ENCODE results near the gene KCTD20.
"Not testable (repeated sequence)": the region's sequence is repeated elsewhere in the genome, so short reads cannot be mapped to it uniquely, and the experiment has no call there.

The KCTD20 gene

DNA sequence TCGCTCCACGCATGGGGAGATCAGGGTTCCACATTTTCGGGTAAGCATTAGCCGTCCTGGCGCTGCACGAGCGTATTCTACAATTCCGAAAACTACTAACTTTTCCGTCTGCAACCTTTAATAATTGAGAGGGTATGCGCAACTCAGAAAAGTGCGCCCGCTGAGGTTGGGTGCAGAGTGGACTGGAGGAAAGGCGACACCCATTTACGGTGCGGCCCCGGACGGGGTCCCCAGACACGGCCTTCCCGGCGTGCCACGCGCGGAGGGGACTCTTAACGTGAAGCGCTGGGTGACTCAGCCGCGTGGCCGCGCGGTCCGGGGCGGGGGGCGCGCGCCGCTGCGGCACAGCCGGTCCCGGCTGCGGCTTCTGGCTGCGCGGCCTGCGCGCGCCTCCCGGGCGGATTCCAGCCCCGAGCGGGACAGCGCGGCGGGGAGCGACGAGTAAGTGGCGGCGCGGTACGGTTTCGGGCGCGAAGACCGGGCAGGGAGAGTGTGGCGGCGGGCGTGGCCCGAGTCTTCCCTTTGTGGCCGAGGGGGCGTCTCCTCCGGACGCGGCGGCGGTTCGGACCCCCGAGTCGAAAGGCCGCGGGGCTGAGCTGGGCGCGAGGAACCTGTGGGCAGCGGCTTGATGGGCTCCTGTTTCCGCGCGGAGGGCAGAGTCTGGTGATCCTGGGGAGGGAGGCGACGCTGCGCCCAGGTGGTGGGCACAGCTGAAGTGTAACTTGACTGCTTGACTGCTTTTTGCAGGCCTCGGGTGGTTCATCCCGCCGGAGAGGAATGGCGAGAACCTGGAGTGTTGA, at the start of gene KCTD20, which contains the start of gene PXT1:
Gene KCTD20, plus strand, starts transcription at position 330 of the 800 bp plus-strand sequence. CDS start 27,098 bp downstream, outside the sequence.
Gene PXT1, minus strand, starts transcription at position 184 of the 800 bp plus-strand sequence. CDS start 16,772 bp downstream, outside the sequence.
- peak; percentile 90 for DNase-seq

DNA sequence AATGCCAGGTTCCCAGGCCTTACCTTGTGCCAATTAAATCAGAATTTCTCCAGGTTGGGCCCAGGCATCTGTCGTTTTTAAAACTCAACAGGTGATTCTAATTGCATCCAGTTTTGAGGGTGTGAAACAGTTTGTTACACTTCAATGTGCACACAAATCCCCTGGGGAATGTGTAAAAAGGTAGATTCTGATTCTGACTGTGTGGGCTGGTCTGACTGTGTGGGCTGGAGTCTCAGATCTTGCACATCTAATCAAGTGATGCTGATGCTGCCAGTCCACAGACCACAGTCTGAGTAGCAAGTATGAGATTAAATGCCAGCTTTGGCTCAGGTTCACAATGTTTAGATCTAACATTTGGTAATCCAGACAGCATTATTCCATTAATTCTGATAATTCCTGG, 42.8 kb upstream of the KCTD20 start:
- no peak for DNase-seq

DNA sequence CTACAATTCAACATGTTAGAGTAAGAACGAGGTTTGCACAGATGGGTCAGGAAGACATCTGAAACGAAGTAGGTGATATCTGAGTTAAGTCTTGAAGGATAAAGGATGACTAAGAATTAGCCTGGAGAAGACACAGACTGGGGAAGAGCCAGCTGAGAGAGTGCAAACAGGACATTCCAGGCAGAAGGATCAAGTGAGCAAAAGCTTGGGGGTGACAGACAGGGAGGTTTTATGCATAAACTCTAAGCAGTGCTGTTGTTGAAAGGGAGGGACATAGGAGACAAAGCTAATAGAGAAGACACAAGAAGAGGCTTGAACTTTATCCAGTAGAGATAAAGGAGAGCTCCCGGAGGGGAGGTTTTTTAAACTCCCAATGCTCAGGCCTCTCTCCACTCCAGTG, 40.3 kb upstream of the KCTD20 start:
- no peak for DNase-seq

DNA sequence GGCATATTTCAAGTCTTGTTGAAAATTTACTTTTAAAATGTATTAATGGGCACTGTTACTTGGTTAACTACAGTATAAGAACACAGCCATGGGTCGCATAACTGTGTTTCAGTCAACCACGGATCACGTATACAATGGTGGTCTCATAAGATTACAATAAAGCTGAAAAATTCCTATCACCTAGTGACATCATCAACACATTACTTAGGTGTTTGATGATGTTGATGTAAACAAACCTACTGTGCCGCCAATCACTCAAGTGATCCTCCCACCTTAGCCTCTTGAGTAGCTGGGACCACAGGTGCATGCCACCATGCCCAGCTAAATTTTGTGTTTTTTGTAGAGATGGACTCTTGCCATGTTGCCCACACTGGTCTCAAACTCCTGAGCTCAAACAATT, 38.6 kb upstream of the KCTD20 start:
- no peak for DNase-seq

DNA sequence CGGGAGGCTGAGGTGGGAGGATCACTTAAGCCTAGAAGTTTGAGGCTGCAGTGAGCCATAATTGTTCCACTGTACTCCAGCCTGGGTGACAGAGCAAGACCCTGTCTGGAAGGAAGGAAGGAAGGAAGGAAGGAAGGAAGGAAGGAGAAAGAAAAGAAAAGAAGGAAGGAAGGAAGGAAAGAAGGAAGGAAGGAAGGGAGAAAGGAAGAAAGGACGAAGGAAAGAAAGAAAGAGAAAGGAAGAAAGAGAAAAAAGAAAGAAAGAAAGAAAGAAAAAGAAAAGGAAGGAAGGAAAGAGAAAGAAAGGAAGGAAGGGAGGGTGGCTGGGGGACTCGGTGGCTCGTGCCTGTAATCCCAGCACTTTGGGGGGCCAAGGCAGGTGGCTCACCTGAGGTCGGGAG, 33.1 kb upstream of the KCTD20 start:
- not testable (repeated sequence) for DNase-seq

DNA sequence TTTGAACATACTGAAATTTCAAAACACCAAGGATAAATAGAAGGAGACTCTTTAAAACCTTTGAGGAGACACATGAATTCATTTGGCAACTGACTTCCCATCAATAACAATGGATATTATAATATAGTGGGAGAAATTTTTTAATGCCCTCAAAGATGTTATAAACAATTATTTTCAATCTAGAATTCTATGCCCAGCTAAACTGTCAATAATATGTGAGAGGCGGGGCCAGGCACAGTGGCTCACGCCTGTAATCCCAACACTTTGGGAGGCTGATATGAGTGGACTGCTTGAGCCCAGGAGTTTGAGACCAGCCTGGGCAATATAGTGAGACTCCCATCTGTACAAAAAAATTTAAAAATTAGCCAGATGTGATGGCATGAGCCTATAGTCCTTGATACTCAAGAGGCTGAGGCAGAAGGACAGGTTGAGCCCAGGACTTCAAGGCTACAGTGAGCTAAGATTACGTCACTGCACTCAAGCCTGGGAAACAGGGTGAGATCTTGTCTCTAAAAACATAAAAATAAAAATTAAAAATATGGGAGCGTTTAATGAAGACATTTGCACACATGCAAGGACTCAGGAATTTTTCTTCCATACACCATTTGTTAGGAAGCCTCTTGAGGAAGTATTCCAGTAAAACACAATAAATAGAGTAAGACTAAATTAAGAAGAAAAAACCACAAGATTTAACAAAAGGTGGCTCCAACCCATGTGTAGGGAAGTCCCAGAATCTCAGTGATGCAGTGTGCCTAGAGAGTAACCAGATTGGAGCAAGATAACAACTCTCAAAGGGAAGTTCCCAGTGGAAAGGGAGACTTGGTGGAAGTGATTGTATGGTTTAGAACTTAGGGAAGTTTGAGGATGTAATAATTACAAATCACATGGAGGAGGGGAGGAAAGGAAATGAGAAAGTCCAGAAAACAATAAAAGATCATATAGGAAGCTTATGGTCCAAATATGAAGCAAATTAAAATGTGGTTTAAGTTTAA, 29.0 kb upstream of the KCTD20 start:
- DNase-seq: no peak

DNA sequence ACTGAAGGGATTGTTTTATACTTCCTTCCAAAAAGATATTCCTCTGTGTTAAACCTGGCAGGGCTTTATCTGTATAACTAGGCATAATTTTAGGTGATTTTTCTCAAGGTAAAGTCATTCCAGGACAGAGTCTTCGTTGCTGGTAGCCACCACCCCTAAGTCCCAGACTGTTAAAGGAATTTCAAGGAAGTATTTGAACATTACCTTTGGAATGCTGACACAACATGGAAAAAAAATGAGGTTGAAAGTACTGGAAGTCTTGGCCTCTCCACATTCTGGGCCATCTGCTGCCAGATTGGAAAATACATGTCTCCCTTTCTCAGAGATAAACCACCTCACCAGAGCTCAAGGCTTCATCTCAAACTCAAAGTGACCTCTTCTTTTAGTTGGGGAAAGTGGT, 28.3 kb upstream of the KCTD20 start:
- DNase-seq: no peak

DNA sequence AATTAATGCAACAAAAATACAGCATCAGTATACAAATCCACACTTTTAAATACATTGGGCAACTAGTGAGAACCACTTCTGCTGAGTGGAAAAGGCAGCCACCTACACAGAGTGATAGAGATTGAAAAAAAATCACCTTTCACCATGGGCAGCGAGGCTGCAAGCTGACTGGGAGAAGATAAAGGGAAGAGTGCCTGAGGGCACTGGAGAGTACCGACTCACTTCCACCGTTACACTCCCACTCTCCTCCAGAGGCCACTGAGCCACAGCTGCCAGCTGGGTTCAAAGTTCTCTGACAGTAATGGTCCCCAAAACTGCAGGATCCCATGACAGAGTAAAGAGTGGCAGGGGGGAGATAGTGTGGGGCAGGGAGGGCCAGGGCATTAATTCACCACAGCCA, 24.2 kb upstream of the KCTD20 start:
- DNase-seq: peak; percentile 40

DNA sequence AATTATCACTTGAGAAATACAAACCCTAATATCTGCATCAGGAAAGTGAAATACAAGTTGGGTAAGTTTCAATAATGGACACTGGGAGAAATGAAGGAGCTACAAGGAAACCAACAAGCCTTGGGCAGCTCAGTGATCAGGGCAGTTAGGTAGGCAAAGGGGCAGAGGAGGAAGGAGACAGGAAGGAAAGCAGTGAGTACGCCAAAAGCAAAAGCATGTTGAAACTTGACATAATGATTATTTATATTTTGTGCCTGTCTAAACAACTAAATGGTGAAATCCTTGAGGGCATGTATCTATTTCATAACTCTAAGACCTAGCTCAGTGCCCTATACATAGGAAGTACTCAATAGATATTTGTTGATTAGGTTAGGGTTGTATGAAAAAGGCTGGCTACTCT, 23.5 kb upstream of the KCTD20 start:
- no peak for DNase-seq

DNA sequence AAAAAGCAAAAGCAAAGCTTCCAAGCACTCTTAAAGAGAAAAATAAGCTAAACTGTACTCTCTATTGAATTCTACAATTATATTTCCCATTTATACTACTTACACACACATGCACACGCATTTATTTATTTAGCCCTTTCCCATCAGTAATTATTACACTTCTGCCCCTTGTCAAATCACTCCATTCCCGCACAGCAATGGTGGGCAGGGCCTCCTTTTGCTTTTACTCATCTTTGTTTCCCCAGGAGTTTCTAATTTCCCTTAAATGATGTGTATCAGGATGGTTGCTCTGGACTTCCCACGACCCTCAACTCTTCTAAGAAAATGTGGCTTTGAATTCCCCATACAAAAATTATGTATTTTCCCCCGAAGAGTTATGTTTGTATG, 20.1 kb upstream of the KCTD20 start:
- DNase-seq: peak; percentile 40

DNA sequence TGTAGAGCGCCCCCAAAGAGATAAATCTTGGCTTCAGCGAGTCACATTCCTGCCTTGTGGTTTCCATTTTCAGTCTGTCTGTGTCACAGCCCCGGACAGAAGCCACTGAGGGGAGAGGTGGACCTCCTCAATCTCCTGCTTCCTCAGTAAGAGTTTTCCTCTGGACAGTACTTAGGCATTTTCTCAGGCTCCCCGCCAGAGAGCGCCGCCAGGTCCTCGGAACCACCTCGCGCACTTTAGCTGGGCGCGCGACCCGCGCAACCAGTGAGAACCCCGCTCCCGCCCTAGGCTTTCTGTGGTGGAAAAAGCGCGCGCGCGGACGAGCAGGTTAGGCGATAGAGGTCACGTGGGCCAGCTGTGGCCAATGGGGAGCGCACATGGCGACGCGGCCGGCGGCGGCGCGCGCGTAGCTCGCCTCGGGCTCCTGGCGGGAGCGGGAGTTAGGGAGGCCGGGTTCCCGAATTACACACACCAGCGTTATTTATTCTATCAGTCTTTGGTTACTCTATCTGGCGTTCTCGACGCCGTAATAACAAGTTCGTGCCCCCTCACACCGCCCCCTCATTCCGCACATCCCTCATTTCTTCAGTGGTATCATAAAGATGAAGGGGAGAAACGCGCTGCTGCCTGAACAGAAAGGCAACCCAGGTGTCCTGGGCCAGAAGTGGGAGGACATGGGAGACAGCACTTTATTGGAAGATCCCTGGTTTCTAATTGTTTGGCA, 19.5 kb upstream of the KCTD20 start:
- peak; percentile 99 for DNase-seq

DNA sequence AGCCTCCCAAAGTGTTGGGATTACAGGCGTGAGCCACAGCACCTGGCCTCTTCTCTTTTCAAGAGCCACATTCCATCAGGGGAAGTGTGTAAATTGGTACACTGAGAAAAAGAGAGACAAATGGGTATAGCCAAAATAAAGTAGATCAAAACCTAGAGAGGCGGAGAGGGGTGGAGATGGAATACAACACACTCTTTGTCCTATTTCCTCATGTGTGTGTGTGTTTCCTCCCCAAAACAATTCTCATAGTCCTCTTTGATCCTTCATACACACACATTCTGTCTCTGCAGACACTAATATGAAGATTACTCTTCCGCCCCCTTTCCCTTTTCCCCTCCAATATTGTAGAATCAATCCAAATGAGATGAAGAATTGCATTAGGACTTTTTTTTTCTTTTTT, 16.2 kb upstream of the KCTD20 start:
- DNase-seq: no peak

DNA sequence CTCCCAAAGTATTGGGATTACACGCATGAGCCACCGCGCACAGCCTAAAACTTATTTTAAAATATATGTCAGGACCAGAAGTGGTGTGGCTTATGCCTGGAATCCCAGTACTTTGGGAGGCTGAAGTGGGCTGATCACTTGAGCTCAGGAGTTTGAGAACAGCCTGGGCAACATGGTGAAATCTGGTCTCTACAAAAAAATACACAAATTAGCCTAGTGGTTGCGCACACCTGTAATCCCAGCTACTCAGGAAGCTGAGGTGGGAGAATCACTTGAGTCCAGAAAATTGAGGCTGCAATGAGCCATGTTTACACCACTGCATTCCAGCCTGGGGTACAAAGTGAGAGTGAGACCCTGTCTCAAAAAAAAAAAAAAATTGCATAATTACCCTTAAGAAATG, 13.9 kb upstream of the KCTD20 start:
- DNase-seq: no peak

DNA sequence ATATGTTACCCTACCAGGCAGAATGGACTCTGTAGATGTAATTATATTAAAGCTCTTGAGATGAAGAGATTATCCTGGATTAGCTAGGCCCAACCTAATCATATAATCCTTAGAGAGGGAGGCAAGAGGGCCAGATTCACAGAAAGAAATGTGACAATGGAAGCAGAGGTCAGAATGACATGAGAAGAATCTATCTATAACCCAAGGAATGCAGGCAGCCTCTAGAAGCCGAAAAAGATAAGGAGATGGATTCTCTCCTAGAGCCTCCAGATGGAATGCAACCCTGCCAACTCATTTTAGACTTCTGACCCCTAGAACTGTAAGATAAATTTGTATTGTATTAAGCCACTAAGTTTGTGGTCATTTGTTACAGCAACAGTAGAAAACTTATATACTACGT, 12.4 kb upstream of the KCTD20 start:
- DNase-seq: no peak

DNA sequence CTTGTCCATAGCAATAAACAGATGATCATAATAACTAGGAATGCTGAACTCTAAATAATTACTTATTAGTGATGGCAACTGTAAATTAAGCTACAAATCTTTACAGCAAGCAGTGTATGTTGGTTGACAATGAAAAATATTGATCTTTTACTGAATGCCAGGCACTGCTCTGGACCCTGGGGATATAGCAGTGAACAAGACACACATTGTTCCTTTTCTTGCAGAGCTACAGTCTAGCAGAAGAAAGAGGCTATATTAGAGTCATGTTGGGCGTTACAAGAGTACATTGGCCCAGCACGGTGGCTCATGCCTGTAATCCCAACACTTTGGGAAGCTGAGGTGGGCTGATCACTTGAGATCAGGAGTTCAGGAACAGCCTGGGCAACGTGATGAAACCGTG, 11.6 kb upstream of the KCTD20 start:
- DNase-seq: no peak

DNA sequence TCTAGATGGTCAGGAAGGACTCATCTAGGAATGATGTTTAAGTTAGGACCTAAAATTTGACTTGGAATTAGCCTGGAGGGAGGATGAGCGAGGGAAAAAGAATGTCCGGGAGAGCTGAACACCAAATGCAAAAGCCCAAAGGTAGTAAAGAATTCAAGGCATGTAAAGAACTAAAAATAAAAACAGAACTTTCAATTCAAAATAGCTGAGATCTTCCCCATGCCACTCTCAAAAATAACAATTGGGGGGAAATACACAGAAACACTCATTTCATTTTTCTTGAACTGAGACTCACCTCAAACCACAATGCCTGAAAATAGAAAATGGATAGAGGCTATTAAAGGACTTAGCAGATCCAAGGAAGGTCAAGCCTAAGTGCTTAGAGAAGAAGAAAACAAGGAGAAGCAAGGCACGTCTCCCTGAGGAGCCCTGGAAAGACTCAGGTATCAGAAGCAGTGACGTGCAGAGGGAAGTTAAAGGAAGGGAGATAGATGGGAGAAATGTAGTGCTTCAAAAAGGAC, 10.6 kb upstream of the KCTD20 start:
- DNase-seq: no peak

DNA sequence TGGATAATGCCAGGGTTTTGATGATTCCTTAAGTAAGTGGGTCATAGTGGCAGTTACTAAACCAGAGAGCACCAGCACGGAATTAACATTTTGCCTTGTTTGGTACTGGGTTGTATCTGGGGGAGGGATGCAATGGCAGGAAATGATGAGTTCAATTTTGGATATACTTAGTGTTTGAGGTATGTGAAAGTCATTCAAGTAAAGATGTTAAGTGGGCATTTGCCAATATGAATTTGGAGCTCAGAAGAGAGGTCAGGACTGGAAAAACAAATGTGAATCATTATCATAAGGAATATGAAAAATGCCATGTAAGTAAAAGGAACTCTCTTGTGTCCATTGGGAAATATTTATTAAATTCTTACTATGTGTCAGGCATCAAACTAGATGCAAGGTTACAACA, 6.3 kb upstream of the KCTD20 start:
- no peak for DNase-seq

DNA sequence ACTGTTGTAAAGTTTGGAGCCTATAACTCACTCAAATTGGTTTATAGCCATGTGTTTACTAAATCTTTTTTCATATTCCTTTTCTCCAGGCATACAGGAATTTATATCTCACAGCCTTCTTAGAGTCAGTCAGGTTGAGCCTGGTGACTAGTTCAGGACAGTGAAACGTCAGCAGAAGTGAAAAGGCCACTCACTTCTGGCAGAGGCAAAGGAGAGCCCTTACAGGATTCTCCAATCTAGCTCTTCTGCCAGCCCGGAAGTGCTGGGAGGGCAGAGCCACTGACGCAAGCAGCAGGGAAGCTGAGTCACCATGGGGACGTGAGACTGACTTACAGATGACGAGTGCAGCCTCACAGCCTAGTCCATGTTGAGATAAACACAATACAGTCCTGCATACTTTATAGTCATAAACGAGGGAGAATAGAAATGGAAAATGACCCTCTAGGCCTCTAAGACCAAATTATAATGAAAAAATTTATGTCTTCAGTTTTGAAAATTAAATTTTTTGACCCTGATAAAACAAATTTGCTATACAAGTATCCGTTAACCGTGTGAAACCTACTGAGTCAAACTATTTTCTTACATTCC, 1.4 kb upstream of the KCTD20 start:
- DNase-seq: peak; percentile 94

DNA sequence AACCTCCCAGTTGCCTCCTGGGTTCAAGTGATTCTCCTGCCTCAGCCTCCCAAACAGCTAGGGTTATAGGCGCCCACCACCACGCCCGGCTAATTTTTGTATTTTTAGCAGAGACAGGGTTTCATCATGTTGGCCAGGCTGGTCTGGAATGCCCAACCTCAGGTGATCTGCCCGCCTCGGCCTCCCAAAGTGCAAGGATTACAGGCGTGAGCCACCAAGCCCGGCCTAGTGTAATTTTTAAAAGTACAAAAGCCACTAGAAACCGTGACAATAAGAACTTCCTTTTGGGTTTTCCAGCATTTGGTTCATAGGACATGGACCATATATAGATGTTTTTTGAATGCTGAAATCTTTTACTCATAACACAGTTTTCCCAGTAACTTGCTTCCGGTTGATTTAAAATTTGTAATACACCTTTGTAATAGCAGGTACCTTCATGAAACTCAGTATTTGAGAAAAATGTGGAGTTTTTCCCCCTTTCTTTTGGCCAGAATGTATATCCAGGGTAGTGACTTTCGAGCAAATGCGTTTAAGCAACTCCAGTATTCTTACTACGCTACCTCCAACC, 613 bp upstream of the KCTD20 start:
- DNase-seq: no peak

DNA sequence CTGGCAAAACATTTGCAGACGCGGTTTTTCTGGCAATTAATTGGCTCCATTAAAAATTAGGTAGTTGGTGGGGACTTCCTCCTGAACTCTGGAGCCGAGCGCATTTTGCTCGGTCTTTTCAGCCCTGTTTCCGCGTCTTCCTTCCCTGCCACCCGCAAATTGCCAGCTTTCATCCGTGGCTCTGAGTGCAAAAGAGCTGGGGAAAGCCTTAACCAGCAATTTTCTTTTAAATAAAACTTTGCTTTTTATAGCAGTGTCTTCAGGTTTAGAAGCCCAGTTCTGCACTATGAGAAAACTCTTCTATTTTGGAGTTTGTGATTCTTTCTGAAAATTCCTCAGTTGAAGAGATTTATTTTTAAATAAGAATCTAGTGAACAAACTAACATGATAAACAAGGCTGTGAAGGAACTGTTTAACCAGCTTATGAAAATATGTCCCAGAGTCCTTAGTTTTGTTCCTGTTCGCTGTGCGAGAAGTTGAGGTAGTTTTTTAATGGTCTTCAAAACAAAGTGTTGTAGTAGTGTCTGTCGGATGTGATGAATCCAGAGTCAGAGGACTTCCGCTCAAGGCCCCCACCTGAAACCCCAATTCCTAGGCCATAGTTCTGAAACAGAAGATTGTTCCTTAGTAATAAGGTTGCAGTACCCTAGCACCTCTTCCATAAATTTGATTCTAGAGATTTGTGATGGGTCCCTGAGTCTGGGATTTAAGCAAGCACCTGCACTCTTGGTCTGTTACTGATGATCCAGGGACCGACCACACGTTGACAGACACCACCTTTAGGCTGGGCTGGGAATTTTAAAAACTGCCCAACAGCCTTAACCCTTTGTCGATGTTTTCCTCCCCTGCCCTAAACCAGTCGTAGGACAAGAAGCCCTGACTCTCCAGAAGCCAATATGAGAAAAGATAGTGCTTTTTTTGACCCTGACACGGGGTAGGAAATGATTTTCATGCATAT, 950 bp downstream of the KCTD20 start:
- peak; percentile 26 for DNase-seq

DNA sequence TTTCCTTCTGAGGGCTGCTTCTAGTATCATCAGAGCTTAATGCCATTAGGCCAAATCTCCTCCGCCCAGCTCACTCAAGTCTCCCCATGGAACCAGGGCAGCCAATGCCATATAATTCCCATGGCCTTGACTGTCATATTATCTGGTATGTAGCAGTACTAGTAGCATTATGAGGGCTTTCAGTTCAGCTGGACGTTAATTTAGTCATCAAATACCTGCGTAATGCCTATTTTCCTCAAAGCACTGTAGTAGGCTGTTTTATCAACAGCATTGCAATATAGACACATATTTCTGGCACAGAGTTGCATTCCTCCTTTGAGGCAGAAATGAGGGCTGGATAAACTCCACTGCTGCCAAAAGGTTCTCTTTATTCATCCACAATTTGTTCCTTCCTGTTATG, 1.7 kb downstream of the KCTD20 start:
- DNase-seq: no peak
